ENCODE data around the gene PTGES2.

GRCh38 chr9:128136816-128137793, 9.6 kb upstream of the PTGES2 start:
- TF ChIP-seq SP1 (IDR thresholded peaks at IDR 0.05) (no peak), CTCF (IDR thresholded peaks at IDR 0.05; ENCODE audit: low read depth, low read length, missing input control) (no peak)
